ENCODE results near the gene SEM1. TPM values are rescaled to one million over a fixed set of nuclear protein-coding genes. Genes with fewer than 3 reads are reported as not detected.
"Not testable (repeated sequence)": the region's sequence is repeated elsewhere in the genome, so short reads cannot be mapped to it uniquely, and the experiment has no call there.

Gene SEM1
- total RNA-seq, result 10 to 100 TPM in 3 of 4 donors, 1 to 10 TPM in 1; 9.7 to 52.8 (median 24.0) TPM

DNA sequence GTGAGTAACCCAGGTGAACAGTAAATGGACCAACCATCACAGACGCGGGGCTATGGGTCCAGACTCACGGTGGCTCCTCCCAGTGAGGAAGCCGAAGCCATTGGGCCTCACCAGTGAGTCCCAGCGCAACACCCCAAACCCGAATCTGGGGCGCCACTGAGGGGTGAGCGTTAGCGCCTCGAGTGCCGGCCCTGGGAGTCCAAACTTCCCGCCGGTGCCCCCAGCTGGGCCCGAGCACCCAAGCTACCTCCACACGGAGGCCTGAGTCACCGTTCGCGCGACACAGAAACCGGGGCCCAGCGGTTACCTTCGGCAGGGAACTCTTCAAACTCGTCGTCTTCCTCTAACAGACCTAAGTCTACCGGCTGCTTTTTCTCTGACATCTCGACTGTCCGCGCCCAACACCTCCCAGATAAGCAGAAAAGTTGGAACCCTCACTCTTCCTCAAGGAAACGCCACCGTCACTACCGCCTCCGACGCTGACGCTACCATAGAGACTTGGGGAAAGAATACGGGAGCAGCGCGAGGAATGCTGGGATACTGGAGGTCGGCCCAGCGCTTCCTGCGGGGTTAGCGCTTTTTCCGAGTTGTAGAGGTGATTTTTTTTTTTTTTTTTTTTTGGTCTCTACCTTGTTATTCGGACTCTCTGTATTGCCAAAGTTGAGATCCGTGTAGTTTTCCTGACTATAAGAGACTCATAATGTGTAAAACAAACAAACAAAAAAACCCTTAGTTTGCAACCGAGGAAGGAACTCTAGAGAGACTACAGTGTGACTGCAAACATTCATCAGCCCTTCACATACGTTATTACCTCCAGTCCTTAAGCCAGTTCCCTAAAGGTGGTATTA is at the start of gene SEM1:
Gene SEM1 (minus strand): TSS at position 466 of the 848 bp plus-strand sequence. CDS start 83 bp downstream, at position 383.
- peak within 1 kb of the TSS; percentile 61 for H3K4me3 ChIP-seq (ENCODE audit: low read depth, poor library complexity, severe bottlenecking)
- intact Hi-C loops (cut with DNase I; ENCODE audit: low total_unique reads), result no loop called here
- 1% methylated on average over 41 to 46 of the region's 46 CpGs for WGBS, 2 donors
- DNase-seq (ENCODE audit: low spot score in 2 of 2), result peak; percentile 85 to 96
- TF ChIP-seq CTCF (IDR thresholded peaks at IDR 0.05), result no peak
- TF ChIP-seq POLR2A (IDR thresholded peaks at IDR 0.05), result peak in 1 of 2 donors; percentile 49

DNA sequence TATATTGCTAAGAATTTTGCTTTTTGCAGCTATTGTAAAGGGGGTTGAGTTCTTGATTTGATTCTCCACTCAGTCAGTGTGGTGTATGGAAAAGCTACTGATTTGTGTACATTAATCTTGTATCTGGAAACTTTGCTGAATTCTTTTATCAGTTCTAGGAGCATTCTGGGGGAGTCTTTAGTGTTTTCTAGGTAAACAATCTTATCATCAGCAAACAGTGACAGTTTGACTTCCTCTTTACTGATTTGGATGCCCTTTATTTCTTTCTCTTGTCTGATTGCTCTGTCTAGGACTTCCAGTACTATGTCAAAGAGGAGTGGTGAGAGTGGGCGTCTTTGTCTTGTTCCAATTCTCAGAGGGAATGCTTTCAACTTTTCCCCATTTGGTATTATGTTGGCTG is 48.2 kb upstream of the SEM1 start:
- WGBS, 2 donors, result 81 to 94% methylated on average over 1 of the region's 1 CpG
- H3K4me3 ChIP-seq (ENCODE audit: low read depth, poor library complexity, severe bottlenecking); intact Hi-C loops (cut with DNase I; ENCODE audit: low total_unique reads); DNase-seq (ENCODE audit: low spot score in 2 of 2): not testable (repeated sequence)

DNA sequence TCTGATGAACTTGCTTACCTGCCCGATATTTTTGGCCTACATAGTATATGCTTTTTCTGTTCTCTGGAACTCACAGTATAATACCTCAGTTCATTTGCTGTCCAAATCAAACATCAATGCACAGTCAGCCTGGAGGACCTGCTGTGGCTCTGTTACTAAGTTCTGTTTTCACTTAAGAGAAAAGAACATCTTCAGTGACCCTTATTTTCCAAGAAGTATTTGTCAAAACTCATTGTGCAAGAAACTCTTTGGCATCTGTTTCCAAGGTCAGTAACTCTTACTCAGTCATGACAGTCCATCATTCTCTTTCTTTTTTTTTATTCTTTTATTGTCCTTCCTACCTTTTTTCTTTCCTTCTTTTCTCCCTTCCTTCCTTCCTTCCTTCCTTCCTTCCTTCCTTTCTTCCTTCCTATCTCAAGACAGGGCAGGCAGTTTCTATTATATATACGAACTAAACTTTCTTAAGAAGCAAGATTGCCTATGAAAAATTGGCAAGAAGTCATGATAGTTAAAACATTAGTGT is 37.8 kb upstream of the SEM1 start:
- no peak overlapping the region for H3K4me3 ChIP-seq (ENCODE audit: low read depth, poor library complexity, severe bottlenecking)
- intact Hi-C loops (cut with DNase I; ENCODE audit: low total_unique reads), result no loop called here
- WGBS, 2 donors, result 61 to 69% methylated on average over 2 of the region's 2 CpGs
- TF ChIP-seq POLR2A (IDR thresholded peaks at IDR 0.05) (no peak), CTCF (IDR thresholded peaks at IDR 0.05) (no peak)
- DNase-seq (ENCODE audit: low spot score in 2 of 2), result no peak

DNA sequence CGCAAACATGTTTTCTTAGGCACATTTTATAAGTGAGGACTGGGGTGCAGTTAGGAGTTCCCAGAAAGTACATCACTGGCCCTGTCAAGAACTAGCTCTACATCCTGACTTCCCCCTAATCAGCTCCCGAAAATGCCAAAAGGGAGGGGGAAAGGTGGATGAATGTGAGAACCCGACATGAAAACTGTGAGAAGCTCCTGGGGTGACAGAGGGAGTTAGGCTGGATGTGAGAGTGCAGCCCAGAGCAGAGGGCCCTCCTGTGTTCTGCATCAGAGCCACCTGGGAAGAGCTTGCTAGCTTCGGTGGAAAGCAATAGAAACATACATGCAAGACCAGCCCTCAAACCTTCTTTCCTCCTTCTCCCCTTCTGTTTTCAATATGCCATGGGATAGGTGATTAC is 30.5 kb upstream of the SEM1 start:
- no peak for DNase-seq (ENCODE audit: low spot score in 2 of 2)
- no peak for TF ChIP-seq CTCF (IDR thresholded peaks at IDR 0.05)
- TF ChIP-seq POLR2A (IDR thresholded peaks at IDR 0.05), result no peak
- intact Hi-C loops (cut with DNase I; ENCODE audit: low total_unique reads), result no loop called here
- WGBS, 2 donors, result 57 to 66% methylated on average over 4 of the region's 4 CpGs
- H3K4me3 ChIP-seq (ENCODE audit: low read depth, poor library complexity, severe bottlenecking), result no peak overlapping the region

DNA sequence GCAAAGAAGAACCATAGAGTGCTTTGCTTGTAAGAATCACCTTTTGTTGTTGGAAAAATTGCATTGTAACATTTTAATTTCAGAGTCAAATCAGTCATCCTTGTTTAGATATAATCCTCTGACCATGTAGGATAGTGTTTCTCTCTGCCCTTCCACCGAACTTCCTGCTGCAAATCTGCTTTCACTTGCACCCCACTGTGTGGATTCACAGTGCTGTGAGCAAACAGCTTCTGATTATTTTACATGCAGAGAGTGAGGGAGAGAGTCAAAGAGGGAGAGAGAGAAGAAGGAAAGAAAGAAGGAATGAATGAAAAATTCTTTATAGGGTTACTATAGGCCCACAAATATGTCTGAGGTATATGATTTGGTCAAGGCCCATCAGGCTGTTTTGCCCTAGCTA is 30.0 kb upstream of the SEM1 start:
- intact Hi-C loops (cut with DNase I; ENCODE audit: low total_unique reads), result no loop called here
- 61 to 64% methylated on average over 1 of the region's 1 CpG for WGBS, 2 donors
- DNase-seq (ENCODE audit: low spot score in 2 of 2), result no peak
- no peak overlapping the region for H3K4me3 ChIP-seq (ENCODE audit: low read depth, poor library complexity, severe bottlenecking)
- TF ChIP-seq POLR2A (IDR thresholded peaks at IDR 0.05), result no peak

- no peak for DNase-seq (ENCODE audit: low spot score in 2 of 2)
- TF ChIP-seq CTCF (IDR thresholded peaks at IDR 0.05) (no peak), POLR2A (IDR thresholded peaks at IDR 0.05) (no peak)
- intact Hi-C loops (cut with DNase I; ENCODE audit: low total_unique reads), result no loop called here
- no peak overlapping the region for H3K4me3 ChIP-seq (ENCODE audit: low read depth, poor library complexity, severe bottlenecking)
- 70 to 81% methylated on average over 1 of the region's 1 CpG for WGBS, 2 donors
These were observed 29.5 kb upstream of the SEM1 start for GRCh38 chr7:96739167-96739566.

All from lower leg skin (tissue), 4 donors.